ENCODE measurements around the gene POLD2. TPM values are rescaled to one million over a fixed set of nuclear protein-coding genes. Genes with fewer than 3 reads are reported as not detected.
"Not testable (repeated sequence)": the region's sequence is repeated elsewhere in the genome, so short reads cannot be mapped to it uniquely, and the experiment has no call there.

Gene POLD2
- polyA plus RNA-seq, 1 donor = 75.6 TPM

DNA sequence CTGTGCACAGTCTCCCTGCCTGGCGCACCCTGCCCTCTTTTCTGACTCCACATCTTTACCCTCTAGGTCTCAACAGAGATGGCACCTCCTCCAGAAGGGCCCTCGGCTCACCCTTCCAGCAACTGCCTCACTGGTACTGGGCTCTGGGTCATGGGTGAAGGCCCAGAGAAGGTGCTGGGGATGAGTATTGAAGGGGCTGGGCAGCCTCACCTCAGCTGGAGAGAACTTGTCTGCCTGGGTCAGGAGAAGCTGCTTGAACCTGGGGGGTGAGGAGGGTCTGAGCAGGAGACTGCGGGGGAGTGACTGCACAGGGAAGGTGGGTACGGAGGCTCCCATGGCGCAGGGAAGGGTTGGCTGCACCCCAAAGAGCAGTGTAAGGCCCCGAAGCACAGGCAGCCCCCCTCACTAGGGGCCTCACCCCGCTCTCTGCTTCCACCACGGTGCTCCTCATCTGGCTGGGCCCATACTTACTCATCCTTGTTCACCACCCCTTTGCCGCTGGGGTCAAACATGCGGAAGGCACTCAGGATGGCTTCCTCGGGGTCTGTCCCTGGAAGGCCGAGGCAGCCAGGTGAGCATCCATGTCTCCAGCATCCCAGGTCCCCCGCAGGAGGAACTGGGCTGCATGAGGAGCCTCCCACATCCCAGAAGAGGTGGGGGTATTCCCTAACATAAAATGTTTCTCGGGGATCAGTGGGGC is 16.1 kb upstream of the POLD2 start:
- no peak for DNase-seq (ENCODE audit: low read depth)

DNA sequence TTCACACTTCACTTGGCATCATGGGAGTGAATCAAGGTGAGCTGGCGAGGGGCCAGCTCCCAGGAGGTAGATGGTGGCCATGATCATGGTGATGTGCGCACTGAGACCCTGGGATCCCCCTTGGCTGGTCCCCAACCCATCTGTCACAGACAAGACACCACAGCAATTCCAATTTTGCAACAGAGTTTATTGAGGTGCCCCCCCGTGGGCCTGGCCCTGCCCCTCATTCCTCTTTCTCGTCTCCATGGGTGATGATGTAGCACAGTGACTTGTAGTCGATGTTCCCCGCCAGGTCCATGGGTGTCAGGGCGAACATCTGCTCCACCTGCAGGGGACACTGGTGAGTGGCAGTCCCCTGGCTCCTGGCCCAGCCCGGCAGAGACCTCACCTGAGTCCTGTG is 15.3 kb upstream of the POLD2 start:
- no peak for DNase-seq (ENCODE audit: low read depth)

DNA sequence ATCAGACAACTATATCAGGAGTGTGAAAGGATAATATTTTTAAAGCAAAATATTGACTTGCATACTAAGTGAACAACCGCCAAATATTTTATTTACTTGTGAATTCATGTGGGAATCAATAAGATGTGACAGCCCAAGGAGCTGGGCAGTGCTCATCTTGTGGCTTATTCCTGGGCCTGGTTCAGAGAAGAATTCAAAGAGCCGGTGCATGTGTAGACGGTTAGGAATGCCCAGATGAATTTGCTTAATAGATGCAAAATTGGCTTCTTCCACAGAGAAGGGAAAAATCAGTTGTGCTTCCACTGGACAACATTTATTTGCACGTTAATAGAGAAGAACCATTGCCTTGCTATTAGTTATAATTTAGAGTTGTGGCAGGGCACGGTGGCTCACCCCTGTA is 13.4 kb upstream of the POLD2 start:
- DNase-seq (ENCODE audit: low read depth) = no peak

DNA sequence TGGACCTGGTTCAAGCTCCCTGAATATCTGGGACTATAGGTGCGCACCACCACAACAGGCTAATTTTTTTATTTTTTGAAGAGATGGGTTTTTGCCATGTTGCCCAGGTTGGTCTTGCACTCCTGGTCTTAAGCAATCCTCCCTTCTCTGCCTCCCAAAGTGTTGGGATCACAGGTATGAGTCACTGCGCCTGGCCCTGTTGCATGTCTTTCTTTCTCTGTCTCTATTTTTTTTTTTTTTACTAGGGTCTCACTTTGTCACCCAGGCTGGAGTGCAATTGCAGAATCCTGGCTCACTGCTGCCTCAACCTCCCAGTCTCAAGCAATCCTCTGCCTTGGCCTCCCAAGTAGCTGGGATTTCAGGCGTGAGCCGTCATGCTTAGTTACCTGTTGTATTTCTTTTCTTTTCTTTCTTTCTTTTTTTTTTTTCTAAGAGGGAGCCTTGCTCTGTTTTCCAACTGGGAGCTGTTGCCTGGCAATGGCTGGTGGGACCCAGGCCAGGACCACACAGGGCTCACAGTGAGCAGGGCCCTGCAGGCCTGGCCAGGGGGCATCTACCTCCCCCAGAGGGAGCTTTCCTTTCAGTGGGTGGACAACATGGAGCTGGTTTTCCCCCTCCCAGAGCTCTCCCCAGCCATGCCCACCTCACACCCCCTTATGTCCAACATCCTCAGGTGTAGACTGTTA is 11.7 kb upstream of the POLD2 start:
- no peak for DNase-seq (ENCODE audit: low read depth)

DNA sequence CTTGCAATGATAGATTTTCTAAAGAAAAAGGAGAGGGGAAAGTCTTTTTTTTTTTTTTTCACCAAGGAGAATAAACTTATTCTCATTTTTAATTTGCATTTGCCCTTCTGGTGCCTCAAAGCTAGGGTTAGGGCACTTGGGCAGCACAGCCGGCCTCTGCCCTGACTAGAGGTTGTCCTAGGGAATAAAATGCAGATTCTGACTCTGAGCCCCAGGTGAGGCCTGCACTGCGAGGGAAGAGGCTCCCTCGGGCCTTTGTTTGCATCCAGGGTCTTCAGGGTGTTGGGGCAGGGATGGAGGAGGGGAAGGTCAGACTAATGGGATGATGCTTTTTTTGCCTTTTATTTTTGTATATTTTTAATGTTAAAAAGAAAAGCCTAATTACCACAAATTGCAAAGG is 9.9 kb upstream of the POLD2 start:
- no peak for DNase-seq (ENCODE audit: low read depth)

DNA sequence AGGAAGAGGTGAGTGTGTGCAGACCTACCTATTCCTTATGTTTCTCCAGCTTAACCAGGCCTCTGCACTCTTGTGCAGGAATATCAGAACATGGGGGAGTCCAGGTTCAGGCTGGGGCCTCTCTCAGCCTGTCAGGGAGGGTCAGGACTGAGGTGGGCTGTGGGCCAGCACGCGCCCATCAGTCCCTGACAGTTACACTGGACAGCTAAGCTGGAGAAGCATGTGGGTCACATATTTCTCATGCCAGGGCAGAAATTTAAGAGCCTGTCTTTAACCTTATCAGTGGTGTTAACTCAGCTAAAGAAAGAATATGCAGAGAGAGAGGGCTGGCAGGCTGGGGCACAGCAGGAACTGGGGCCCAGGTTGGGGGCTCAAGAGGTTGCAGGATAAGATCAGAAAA is 8.7 kb upstream of the POLD2 start:
- DNase-seq (ENCODE audit: low read depth) = no peak

DNA sequence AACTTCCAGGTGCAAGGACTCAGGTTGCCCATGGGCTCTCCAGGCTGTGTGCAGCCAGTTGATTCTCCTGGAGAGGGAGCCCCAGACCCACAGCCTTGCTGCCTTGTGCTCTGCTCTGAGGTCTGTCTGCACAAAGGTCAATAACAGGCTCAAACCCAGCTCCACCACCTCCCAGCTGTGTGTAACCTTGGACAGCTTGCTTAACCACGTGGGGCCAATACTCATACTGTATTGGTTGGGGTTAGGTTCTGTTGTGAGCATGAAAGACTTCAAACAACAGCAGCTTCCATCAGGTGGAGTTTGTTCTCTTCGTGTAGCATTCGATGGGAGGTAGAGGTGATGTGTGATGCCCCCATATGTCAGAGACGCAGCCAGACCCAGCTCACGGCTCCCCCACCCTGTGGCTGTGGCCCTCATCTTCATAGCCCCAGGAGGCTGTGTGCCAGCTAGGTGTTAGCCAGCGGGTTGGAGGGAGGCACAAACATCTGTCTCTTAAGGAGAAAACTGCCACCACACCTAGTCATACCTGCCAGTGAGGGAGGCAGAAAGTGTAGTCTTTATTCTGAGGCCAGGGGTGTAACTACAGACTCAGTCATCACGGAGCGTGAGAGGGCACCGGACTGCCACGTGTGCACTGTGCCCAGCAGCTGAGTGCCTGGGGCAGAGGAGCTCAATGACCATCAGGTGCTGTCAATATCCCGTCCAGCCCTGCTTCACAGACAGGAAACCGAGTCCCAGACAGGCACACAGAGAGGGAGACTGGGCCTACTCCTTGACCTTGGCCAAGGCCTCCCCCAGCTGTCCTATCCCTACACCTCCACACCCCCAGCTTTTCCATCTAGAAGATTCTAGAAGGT is 8.1 kb upstream of the POLD2 start:
- DNase-seq (ENCODE audit: low read depth) = no peak

DNA sequence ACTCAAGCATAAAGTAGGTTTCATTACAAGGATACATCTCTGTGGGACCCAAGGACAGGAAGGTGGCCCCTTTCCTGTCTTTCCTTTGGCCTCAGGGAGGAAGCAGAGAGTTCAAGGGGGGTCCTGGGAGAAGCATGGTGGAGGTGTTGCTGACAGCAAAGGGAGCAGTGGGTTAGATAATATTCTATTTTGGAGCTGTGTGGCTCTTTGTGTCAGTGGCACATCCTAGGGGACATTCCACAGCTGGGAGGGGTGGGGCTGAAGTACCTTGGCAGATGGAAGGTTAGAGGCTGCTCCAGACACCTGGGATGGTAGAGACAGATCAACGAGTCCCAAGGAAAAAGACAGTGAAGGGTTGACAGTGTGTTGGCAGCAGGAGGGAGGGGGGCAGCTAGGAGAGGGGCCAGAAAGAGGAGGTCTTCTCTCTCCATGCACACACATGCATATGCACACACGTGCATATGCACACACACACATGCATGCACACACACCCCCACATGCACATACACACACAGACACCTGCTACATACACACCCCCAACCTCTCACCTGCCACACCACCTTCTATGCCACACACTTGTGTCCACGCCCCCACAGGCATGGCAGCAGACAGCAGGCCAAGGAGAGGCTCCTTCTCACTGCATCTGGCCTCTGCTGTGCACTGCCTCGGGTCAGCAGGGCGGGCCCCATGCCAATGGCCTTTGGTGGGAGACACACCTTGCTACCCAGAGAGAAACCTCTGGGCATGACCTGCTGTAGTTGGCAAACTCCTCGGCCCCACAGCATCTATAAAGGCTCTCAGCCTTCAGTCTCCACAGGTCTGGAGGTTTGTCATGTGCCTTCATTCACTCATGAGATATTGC is 5.6 kb upstream of the POLD2 start:
- DNase-seq (ENCODE audit: low read depth) = no peak

DNA sequence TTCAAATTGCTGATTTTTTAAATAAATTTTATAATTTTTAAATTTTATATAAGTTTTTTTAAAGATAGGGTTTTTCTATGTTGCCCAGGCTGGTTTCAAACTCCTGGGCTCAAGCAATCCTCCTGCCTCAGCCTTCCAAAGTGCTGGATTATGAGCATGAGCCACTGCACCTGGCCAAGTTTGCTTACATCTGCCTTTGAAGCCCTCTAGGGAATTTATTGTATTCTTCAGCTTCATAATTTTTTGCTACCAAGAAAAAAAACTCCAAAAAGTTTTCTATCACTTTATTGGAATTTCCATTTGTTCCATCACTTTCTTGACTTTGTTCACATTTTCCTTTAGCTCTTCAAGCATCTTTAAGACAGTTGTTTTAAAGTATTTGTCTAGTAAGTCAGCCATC is 3.8 kb upstream of the POLD2 start:
- DNase-seq (ENCODE audit: low read depth) = no peak

DNA sequence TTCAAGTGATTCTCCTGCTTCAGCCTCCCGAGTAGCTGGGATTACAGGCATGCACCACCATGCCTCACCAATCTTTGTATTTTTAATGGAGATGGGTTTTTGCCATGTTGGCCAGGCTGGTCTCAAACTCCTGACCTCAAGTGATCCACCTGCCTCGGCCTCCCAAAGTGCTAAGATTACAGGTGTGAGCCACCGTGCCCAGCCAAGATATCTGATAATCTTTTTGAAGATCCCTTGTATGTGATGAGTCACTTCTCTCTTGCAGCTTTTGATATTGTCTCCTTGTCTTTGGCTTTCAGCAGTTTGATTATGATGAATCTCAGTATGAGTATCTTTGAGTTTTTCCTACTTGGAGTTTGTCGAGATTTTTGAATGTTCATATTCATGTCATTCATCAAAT is 3.2 kb upstream of the POLD2 start:
- DNase-seq (ENCODE audit: low read depth) = not testable (repeated sequence)

DNA sequence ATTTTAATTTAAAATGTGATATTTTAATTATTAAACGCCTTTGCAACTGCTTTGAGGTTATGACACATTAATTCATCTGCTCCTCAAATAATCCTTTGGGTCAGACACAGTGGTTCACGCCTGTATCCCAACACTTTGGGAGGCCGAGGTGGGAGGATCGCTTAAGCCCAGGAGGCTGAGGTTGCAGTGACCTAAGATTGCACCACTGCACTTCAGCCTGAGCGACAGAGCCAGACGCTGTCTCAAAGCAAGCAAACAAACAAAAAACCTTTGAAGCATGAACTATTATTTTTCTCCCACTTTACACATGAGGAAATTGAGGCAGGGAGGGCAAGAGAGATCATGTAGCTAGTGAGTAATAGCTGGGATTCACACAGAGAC is 1.5 kb upstream of the POLD2 start:
- DNase-seq (ENCODE audit: low read depth) = no peak

DNA sequence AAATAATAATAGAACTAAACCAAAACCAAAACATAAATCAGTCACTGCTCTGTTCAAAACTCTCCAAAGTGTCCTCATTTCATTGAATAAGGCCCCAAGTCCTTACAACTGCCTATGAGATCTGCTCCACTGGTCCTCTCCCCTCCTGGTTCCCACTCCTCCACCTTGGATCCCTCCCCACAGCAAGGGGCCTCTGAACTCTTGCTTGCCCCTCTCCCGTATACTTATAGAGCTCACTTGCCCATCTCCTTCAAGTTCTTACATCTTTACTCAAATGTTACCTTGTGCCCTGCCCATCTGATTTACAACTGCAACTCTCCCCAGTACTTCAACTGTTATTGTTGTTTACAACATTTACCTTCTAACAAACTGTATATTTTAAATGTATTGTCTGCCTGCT is 819 bp downstream of the POLD2 start:
- no peak for DNase-seq (ENCODE audit: low read depth)

DNA sequence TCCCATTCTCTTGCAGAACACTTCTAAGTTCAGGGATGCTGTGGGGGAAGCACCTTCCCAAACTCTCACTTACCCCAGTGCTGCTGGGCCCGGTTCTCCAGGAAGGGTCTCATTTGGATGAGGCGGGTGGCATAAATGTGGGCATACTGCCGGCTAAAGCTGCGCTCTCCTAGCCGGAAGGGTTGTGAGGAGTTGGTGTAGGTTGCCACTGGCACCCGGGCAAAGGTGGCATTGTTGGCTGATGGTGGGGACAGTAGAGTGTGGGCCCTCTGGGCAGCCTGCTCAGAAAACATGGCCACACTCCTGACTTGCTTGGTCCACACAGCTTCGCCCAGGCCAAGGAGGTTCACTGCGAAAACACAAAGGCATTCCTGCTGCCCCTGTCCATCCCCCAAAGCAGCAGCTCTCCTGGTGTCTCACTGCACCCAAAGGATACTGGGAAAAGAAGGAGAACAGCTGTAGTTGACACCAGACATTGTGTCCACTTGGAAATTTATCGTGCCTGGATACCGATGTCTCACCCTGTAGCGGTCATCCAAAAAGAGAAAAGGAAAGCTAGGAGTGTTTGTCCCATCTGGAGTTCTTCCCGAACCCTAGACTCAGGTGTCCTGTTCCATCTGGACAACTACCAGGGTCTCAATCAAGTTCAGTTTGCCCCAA is 1.5 kb downstream of the POLD2 start:
- no peak for DNase-seq (ENCODE audit: low read depth)

DNA sequence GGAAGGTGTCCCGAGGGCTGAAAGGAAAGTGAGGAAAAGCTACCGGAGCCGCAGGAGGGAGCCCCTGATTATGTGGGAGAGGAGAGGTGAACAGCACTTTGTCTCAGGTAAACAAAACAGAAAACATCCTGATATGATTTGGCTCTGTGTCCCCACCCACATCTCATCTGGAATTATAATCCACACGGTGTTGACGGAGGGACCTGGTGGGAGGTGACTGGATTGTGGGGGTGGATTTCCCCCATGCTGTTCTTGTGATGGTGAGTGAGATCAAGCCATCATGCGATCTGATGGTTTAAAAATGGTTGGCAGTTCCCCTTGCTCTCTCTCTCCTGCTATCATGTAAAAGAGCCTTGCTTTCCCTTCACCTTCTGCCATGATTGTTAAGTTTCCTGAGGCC is 3.0 kb downstream of the POLD2 start:
- no peak for DNase-seq (ENCODE audit: low read depth)

DNA sequence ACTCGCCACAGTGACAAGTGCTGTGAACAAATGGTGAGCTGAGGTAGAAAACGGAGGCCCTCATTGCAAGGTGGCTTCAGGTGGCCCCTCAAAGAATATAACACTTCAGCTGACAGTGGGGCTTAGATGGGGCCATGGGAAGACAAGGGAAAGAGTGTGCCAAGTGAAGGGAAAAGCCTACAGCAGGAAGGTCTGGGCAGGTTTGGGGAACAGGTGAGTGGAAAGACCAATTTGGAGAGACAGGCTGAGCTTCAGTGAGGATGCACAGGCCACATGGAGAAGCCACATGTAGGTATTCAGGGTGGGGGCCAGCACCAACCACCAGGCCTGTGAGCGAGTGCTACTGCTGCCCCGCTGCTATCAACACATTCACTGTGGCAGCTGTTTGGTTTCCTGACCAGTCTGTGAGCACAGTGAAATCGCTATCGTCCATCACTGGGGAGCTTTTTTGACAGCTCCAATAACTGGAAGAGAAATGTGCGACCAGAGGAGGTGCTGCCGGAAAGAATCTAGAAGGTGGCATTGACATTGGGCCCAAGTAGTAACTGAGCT is 3.4 kb downstream of the POLD2 start:
- no peak for DNase-seq (ENCODE audit: low read depth)

DNA sequence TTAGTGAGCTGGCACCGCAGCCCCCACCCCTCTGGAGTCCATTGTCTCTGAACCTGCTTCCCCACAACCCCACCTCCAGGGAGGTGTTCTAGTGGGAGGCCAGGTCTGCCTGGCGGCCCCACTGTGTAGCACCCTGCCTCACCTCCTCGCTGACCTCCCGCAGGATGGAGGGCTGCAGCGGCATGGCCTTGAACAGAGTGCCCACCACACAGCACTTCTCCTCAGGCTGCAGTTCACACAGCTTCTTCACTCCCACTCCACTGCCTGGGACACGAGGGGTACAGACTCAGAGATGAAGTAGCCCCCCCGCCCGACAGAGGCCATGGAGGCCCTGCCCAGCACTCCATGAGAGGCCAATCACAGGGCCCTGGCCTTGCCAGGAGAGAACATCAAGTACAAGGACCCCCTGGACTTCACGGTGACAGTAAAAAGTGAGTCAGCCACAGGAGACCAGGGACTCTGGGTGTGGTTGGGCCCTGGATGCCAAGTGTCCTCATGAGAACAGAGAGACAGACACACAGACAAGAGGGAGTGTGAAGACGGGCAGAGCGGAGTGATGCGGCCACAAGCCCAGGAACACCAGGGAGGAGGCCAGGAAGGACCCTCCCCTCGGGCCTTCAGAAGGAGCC is 5.4 kb downstream of the POLD2 start:
- no peak for DNase-seq (ENCODE audit: low read depth)

DNA sequence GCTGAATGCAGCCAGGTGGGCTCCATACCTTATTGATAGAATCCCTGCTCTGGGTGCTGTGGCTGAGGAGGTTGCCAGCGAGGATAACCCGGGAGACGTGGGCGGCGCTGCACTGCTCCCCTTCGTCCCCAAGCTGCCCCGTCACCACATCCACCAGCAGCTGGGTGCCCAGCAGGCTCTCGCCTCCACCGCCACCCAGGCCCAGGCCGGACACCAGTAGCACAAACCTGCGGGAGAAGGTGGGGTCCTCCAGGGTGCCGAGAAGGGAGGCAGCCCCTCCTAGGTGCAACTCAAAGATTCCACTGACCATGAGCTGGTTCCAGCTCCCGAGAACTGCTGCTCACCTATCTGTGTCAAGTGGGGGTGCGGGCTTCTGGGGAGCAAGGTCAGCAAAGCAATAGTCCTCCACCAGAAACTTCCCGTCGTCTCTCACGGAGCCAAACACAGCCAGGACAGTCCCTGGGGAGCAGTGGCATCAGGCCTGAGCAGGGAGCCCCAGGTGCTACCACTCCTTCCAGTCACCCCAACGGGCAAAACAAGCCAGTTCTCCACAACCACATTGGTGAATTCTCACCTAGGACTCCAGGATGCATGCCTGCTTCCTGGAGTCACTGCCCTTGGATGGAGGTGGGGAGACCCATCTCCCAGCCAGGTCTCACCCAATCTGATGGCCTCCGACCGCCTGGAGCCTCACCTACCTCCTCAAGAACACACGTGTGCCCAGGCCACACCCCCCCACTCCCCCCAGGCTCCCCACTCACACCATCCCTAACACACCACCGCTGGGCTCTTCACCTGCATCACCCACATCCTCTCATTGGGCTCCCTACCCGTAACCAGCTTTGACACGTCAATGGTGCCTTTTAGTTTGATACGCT is 6.3 kb downstream of the POLD2 start:
- DNase-seq (ENCODE audit: low read depth) = no peak

DNA sequence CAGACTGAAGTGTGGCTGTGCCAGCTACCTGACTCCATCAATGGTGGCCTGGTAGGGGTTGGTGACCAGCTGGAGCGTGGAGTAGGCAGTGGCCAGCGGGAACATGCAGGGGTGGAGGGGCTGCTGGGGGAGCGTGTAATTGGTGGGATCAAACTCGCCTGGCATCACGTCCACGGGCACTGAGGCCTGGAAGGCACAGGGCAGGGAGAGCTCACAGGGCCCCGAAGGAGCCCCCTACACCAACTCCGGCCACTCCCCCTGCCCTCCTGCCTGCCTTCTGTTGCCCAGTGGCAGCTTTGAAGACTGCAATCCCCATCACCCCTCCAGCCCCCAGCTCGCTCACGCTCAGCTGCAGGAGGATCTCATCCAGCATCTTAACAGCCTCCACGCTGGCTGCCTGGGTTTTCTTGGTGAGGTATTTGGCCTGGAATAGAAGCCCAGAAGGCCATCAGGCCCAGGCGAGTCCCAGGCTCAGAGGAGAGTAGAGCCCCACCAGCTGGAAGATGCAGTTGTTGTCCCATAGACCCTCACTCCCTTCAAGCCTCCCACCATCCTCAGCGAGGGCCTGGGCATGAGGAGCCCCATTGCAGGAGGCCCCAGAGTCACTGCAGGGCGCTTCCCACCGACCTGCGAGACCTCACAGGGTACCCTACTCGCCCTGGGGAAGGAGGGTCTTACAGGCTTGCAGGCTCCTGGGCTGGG is 7.1 kb downstream of the POLD2 start:
- no peak for DNase-seq (ENCODE audit: low read depth)
